OCI-LY7 (cell line): Measurements from ENCODE around the gene ADARB2. TPM values are rescaled to one million over a fixed set of nuclear protein-coding genes. Genes with fewer than 3 reads are reported as not detected.

ENCODE experiments used
- BruUV-seq: library from RNA; stranded (reverse); fragments of 400-500 nt; replicated peaks from 2 replicates; lab custom pipeline; 2021; lab: Mats Ljungman, UMichigan
- CTCF ChIA-PET: fragments of 300-600 bp; sonication (Branson Sonifier 250); formaldehyde crosslinking; loops from one replicate; lab custom pipeline; 2022; ENCODE audit warnings: antibody characterized with exemption; ENCODE audit not compliant: unreplicated experiment; lab: Charles Lee
- POLR2A ChIA-PET: fragments of 300-600 bp; sonication (Branson Sonifier 250); formaldehyde crosslinking; loops from one replicate; lab custom pipeline; 2022; ENCODE audit warnings: antibody characterized with exemption; lab: Charles Lee
- DNase-seq: peaks from one replicate; pipeline ENCODE4 v3.0.0-alpha.2; 2015; ENCODE audit warnings: low spot score
- H2AFZ ChIP-seq: fragments of 200-600 bp; sonication (generic), shearing (Covaris generic); 2 replicates; pipeline ENCODE4 v1.6.1; 2014; ENCODE audit warnings: mild to moderate bottlenecking, antibody characterized with exemption, low read length, moderate library complexity
- H3K27ac ChIP-seq: fragments of 200-600 bp; sonication (generic); 2 replicates; pipeline ENCODE4 v1.5.1; 2014; ENCODE audit warnings: mixed run types, low read depth, mild to moderate bottlenecking, moderate library complexity, low read length, inconsistent platforms; ENCODE audit not compliant: poor library complexity, severe bottlenecking
- H3K36me3 ChIP-seq: fragments of 200-600 bp; sonication (generic); 2 replicates; pipeline ENCODE4 v1.6.1; 2014; ENCODE audit warnings: mild to moderate bottlenecking, antibody characterized with exemption, low read length, moderate library complexity, mixed read lengths; ENCODE audit not compliant: insufficient read depth
- H3K4me1 ChIP-seq: fragments of 200-600 bp; sonication (generic); 2 replicates; pipeline ENCODE4 v1.5.1; 2014; ENCODE audit warnings: mild to moderate bottlenecking, low read length; ENCODE audit not compliant: insufficient read depth, poor library complexity, severe bottlenecking
- H3K4me2 ChIP-seq: fragments of 200-600 bp; sonication (generic); 2 replicates; pipeline ENCODE4 v1.6.1; 2014; ENCODE audit warnings: mild to moderate bottlenecking, low read length
- H3K4me3 ChIP-seq: fragments of 200-600 bp; sonication (generic); 2 replicates; pipeline ENCODE4 v1.5.1; 2014; ENCODE audit warnings: mild to moderate bottlenecking, low read depth, low read length; ENCODE audit not compliant: poor library complexity, severe bottlenecking
- H3K79me2 ChIP-seq: fragments of 200-600 bp; sonication (generic); 2 replicates; pipeline ENCODE4 v1.6.1; 2016; ENCODE audit warnings: low read depth, mild to moderate bottlenecking, low read length, moderate library complexity, mixed read lengths; ENCODE audit not compliant: insufficient read depth
- H3K9me2 ChIP-seq: fragments of 200-600 bp; sonication (generic); 2 replicates; pipeline ENCODE4 v1.6.1; 2016; ENCODE audit warnings: mild to moderate bottlenecking, low read length, mixed read lengths; ENCODE audit not compliant: insufficient read depth
- H3K9me3 ChIP-seq: fragments of 200-600 bp; sonication (generic); 2 replicates; pipeline ENCODE4 v1.6.1; 2014; ENCODE audit warnings: mild to moderate bottlenecking, mixed run types, low read length, mixed read lengths
- H4K20me1 ChIP-seq: fragments of 200-600 bp; sonication (generic); 2 replicates; pipeline ENCODE4 v1.6.1; 2014; ENCODE audit warnings: mild to moderate bottlenecking, antibody characterized with exemption, low read length, moderate library complexity, mixed read lengths; ENCODE audit not compliant: insufficient read depth
- EZH2phosphoT487 ChIP-seq: fragments of 200-600 bp; sonication (generic); IDR thresholded peaks from 2 replicates; pipeline ENCODE4 v1.6.1; 2018; ENCODE audit warnings: low read depth, borderline replicate concordance, mild to moderate bottlenecking, mixed run types, antibody characterized with exemption, low read length, moderate library complexity, mixed read lengths
- intact Hi-C: fragments of 100-400 bp; cut with micrococcal nuclease; formaldehyde crosslinking; loops from one replicate; pipeline ENCODE4 v1.10.0; 2022; ENCODE audit not compliant: unreplicated experiment
- total RNA-seq, 2 experiments: library from RNA; depleted of rRNA in 1 of 2; stranded (reverse); fragments of >200 nt in 1 of 2; shearing (Covaris generic) in 1 of 2; gene quantifications; 2 replicates each; pipeline ENCODE4 v1.2.3, GENCODE V29; 2014 to 2022
- TF ChIP-seq, protein P1 (sequence below): fragments of 200-600 bp; sonication (generic); conservative IDR thresholded peaks from 2 replicates; pipeline ENCODE4 v1.5.1; 2014; ENCODE audit warnings: mild to moderate bottlenecking, antibody characterized with exemption, low read length, moderate library complexity, mixed read lengths

Gene ADARB2
- total RNA-seq, 2 experiments from 2014 or later, result 0.03 TPM; not detected in 1

- POLR2A ChIA-PET, result no interaction called here
- intact Hi-C loops, result no loop called here
- no TSS peak for BruUV-seq
These were observed 175.5 kb downstream of the ADARB2 start for GRCh38 chr10:1561731-1562337.

DNA sequence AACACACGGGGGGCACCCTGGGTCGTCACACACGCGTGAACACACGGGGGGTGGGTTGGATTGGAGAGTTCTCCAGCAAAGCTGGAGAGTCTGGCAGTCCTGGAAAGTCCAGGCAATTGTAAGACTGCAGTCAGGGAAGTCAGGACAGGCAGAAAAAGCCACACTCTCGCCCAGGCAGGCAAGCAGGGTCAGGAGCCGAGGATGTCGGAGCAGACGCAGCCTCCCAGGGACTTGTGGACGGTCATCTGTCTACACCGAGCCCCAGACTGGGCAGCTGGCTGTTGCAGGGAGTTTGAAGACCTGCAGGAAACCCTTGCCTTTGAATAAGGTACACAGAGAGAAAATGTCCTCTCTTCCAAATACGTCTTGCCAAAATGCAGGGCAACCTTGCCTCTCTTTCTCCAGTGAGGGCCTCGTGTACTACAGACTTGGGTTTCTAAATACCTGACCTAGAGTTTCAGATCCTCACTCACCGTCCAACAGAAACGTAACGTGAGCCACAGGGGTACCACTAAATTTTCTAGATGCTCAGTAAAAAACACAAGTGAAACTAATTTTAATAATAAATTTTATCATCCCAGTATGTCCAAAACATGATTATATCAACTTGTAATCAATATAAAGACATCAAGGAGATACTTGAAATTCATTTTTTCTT is 176.7 kb downstream of the ADARB2 start:
- intact Hi-C loops, result no loop called here
- no peak overlapping the region for H3K27ac ChIP-seq

More at GRCh38 chr10:1561731-1562337, 175.5 kb downstream of the ADARB2 start:
- no peaks in the 10 kb centered on the region for H3K79me2 ChIP-seq
- H2AFZ ChIP-seq, result no peak overlapping the region
- no peak overlapping the region for H3K4me3 ChIP-seq
- no peak overlapping the region for H3K27ac ChIP-seq
- no peaks in the 10 kb centered on the region for H3K4me1 ChIP-seq
- H3K9me2 ChIP-seq, result no peaks in the 10 kb centered on the region
- TF ChIP-seq, protein P1, sequence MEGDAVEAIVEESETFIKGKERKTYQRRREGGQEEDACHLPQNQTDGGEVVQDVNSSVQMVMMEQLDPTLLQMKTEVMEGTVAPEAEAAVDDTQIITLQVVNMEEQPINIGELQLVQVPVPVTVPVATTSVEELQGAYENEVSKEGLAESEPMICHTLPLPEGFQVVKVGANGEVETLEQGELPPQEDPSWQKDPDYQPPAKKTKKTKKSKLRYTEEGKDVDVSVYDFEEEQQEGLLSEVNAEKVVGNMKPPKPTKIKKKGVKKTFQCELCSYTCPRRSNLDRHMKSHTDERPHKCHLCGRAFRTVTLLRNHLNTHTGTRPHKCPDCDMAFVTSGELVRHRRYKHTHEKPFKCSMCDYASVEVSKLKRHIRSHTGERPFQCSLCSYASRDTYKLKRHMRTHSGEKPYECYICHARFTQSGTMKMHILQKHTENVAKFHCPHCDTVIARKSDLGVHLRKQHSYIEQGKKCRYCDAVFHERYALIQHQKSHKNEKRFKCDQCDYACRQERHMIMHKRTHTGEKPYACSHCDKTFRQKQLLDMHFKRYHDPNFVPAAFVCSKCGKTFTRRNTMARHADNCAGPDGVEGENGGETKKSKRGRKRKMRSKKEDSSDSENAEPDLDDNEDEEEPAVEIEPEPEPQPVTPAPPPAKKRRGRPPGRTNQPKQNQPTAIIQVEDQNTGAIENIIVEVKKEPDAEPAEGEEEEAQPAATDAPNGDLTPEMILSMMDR, result no peak
- TF ChIP-seq EZH2phosphoT487, result no peak
- H3K4me2 ChIP-seq, result no peak overlapping the region
- H3K9me3 ChIP-seq, result no peaks in the 10 kb centered on the region
- no peaks in the 10 kb centered on the region; the same call in 1 of the 2 replicates for H4K20me1 ChIP-seq
- no peak for DNase-seq
- no peaks in the 10 kb centered on the region for H3K36me3 ChIP-seq
- CTCF ChIA-PET, result no interaction called here

More for the DNA sequence above, 176.7 kb downstream of the ADARB2 start:
- no peak for DNase-seq
- Histone ChIP-seq H3K9me3 (no peaks in the 10 kb centered on the region), H3K9me2 (no peaks in the 10 kb centered on the region), H3K4me3 (no peak overlapping the region), H4K20me1 (no peaks in the 10 kb centered on the region; the same call in 1 of the 2 replicates), H3K4me1 (no peaks in the 10 kb centered on the region), H3K36me3 (no peaks in the 10 kb centered on the region), H3K4me2 (no peak overlapping the region), H3K79me2 (no peaks in the 10 kb centered on the region), H2AFZ (no peak overlapping the region)
- BruUV-seq, result no TSS peak
- TF ChIP-seq, protein P1, result no peak
- TF ChIP-seq EZH2phosphoT487, result no peak
- POLR2A ChIA-PET, result no interaction called here
- CTCF ChIA-PET, result no interaction called here
